Vagina (tissue), 2 donors: Measurements from ENCODE around the gene FRMD4A.

ENCODE experiments used
- CTCF ChIP-seq, 3 experiments: fragments of 450-650 bp in 2 of 3; fragments of 200-600 bp in 1 of 3; sonication (generic) in 1 of 3; IDR thresholded peaks; one replicate each; pipeline ENCODE4 v1.5.1; 2017 to 2019; ENCODE audit warnings: antibody characterized with exemption in 3 of 3, mild to moderate bottlenecking in 2 of 3, moderate library complexity in 2 of 3
- POLR2A ChIP-seq, 2 donors: fragments of 450-650 bp; IDR thresholded peaks; one replicate each; pipeline ENCODE4 v1.6.1; 2017; ENCODE audit warnings: antibody characterized with exemption in 2 of 2, mild to moderate bottlenecking in 2 of 2, moderate library complexity in 2 of 2
- POLR2AphosphoS5 ChIP-seq, 2 donors: sonication (generic); formaldehyde crosslinking; IDR thresholded peaks; one replicate each; pipeline ENCODE4 v1.9.0; 2017; ENCODE audit warnings: antibody characterized with exemption in 2 of 2, mild to moderate bottlenecking in 2 of 2, low read depth in 1 of 2; ENCODE audit not compliant: insufficient read depth in 1 of 2

GRCh38 chr10:13801907-13802288 lies 528.8 kb downstream of the FRMD4A start:
- TF ChIP-seq CTCF (IDR thresholded peaks at IDR 0.05) (no peak), POLR2AphosphoS5 (IDR thresholded peaks at IDR 0.05; ENCODE audit: insufficient read depth in 1 of 2, low read depth in 1 of 2) (no peak), POLR2A (IDR thresholded peaks at IDR 0.05) (no peak)
